Fibroblast of lung (primary cell): Measurements from ENCODE around the gene IRF2BPL.

Experiments
- EZH2 ChIP-seq: IDR thresholded peaks from 2 replicates; pipeline ENCODE4 v1.5.1; 2012; ENCODE audit warnings: low read length, control low read depth, mild to moderate bottlenecking; ENCODE audit errors: missing control alignments
- TF ChIP-seq, protein P1 (sequence below), 2 donors: IDR thresholded peaks in 1 of 2; conservative IDR thresholded peaks in 1 of 2; 1 replicate in 1 of 2; 2 replicates in 1 of 2; pipeline ENCODE4 v1.5.1; 2011 to 2012; ENCODE audit warnings: low read length in 2 of 2, control low read depth in 1 of 2, inconsistent platforms in 1 of 2, low read depth in 1 of 2, mild to moderate bottlenecking in 1 of 2

DNA sequence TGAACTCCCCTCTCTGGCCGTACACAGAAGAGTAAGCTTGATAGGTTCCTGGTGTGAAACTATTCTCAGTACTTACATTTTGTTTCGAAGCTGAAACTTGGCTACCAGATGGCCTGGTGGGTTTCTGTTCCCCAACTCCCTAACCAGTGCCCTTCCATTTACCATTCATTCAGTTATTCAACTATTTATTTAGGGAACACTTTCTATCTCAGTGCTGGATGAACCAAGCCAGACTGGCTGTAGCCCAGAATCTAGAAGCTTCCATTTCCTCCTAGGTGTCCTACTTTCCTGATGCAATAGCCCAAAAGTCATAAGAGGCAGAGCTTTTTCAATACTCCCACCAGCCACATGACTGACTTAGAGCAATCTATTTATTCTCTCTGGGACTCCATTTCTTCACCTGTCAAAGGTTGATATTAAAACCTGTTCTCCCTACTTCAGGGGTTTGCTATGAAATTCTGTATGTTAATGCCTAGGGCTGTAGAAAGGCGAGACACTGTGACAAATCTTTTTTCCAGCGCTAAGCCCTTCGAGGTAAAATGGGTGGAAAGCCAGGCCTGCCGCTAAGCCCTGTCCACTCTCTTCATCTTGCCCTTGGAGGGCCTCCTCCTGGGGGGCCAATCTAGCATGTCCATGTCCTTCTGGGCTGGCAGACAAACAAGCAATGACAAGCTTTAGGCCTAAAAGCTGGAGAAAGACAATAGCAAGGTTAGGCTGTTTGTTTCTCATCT, 8.1 kb upstream of the IRF2BPL start:
- TF ChIP-seq, protein P1, sequence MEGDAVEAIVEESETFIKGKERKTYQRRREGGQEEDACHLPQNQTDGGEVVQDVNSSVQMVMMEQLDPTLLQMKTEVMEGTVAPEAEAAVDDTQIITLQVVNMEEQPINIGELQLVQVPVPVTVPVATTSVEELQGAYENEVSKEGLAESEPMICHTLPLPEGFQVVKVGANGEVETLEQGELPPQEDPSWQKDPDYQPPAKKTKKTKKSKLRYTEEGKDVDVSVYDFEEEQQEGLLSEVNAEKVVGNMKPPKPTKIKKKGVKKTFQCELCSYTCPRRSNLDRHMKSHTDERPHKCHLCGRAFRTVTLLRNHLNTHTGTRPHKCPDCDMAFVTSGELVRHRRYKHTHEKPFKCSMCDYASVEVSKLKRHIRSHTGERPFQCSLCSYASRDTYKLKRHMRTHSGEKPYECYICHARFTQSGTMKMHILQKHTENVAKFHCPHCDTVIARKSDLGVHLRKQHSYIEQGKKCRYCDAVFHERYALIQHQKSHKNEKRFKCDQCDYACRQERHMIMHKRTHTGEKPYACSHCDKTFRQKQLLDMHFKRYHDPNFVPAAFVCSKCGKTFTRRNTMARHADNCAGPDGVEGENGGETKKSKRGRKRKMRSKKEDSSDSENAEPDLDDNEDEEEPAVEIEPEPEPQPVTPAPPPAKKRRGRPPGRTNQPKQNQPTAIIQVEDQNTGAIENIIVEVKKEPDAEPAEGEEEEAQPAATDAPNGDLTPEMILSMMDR (conservative IDR thresholded peaks at IDR 0.05 in 1 of 2, IDR thresholded peaks at IDR 0.05 in 1 of 2; ENCODE audit: low read depth in 1 of 2, low read length in 2 of 2), result no peak
- no peak for TF ChIP-seq EZH2
